ENCODE measurements around the gene CCDC106.

DNA sequence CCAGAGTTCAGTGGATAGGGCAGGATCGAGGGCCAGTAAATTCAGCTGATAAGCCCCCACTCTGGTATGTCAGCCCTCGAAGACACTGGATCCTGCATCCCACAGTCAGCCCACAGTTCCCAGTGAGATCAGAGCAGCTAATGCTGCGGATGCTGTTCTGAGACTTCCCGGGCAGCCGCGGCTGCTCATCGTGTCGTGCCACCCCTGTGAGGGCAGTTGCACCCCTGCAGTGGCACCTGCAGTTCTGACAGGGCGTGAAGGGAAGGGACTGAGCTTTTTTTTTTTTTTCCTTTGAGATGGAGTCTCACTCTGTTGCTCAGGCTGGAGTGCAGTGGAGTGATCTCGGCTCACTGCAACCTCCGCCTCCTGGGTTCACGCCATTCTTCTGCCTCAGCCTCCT, 19.5 kb downstream of the CCDC106 start:
- TF ChIP-seq, protein P1, sequence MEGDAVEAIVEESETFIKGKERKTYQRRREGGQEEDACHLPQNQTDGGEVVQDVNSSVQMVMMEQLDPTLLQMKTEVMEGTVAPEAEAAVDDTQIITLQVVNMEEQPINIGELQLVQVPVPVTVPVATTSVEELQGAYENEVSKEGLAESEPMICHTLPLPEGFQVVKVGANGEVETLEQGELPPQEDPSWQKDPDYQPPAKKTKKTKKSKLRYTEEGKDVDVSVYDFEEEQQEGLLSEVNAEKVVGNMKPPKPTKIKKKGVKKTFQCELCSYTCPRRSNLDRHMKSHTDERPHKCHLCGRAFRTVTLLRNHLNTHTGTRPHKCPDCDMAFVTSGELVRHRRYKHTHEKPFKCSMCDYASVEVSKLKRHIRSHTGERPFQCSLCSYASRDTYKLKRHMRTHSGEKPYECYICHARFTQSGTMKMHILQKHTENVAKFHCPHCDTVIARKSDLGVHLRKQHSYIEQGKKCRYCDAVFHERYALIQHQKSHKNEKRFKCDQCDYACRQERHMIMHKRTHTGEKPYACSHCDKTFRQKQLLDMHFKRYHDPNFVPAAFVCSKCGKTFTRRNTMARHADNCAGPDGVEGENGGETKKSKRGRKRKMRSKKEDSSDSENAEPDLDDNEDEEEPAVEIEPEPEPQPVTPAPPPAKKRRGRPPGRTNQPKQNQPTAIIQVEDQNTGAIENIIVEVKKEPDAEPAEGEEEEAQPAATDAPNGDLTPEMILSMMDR (conservative IDR thresholded peaks at IDR 0.05; ENCODE audit: low read length), result no peak
- no peak for TF ChIP-seq EZH2phosphoT487 (IDR thresholded peaks at IDR 0.05; ENCODE audit: borderline replicate concordance)

All from Loucy (cell line).